ENCODE results near the gene MYO3B. TPM values are rescaled to one million over a fixed set of nuclear protein-coding genes. Genes with fewer than 3 reads are reported as not detected.
"Not testable (repeated sequence)": the region's sequence is repeated elsewhere in the genome, so short reads cannot be mapped to it uniquely, and the experiment has no call there.

Gene MYO3B
- total RNA-seq, 1 donor from 2014 or later, result 0.05 TPM

DNA sequence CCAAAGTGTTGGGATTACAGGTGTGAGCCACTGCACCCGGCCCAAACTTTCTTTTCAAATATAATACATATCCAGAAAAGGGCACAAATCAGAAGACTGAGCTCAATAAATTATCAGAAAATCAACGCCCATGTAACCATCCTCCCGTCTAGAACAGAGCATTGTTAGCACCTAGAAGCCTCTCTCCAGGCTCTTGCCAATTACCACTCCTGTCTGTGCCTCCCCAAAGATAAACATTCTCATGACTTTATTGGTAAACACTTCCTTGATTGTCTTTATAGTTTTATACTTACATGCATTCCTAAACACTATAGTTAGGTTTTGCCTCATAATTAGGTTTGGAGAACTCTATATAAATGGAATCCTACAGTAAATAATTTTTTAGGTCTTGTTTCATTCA, 478.7 kb downstream of the MYO3B start:
- TF ChIP-seq, protein P1, sequence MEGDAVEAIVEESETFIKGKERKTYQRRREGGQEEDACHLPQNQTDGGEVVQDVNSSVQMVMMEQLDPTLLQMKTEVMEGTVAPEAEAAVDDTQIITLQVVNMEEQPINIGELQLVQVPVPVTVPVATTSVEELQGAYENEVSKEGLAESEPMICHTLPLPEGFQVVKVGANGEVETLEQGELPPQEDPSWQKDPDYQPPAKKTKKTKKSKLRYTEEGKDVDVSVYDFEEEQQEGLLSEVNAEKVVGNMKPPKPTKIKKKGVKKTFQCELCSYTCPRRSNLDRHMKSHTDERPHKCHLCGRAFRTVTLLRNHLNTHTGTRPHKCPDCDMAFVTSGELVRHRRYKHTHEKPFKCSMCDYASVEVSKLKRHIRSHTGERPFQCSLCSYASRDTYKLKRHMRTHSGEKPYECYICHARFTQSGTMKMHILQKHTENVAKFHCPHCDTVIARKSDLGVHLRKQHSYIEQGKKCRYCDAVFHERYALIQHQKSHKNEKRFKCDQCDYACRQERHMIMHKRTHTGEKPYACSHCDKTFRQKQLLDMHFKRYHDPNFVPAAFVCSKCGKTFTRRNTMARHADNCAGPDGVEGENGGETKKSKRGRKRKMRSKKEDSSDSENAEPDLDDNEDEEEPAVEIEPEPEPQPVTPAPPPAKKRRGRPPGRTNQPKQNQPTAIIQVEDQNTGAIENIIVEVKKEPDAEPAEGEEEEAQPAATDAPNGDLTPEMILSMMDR (IDR thresholded peaks at IDR 0.05; ENCODE audit: borderline replicate concordance), result no peak
- H3K36me3 ChIP-seq, result no peaks in the 10 kb centered on the region
- no peaks in the 10 kb centered on the region for H3K4me1 ChIP-seq
- no peak overlapping the region for H3K4me3 ChIP-seq
- no peaks in the 10 kb centered on the region for H3K9me3 ChIP-seq (replicated peaks)
- no peaks in the 10 kb centered on the region for H3K27me3 ChIP-seq (ENCODE audit: low read depth)
- no peak overlapping the region for H3K27ac ChIP-seq (replicated peaks)
- intact Hi-C loops (cut with micrococcal nuclease), result no loop called here
- DNase-seq, result no peak

DNA sequence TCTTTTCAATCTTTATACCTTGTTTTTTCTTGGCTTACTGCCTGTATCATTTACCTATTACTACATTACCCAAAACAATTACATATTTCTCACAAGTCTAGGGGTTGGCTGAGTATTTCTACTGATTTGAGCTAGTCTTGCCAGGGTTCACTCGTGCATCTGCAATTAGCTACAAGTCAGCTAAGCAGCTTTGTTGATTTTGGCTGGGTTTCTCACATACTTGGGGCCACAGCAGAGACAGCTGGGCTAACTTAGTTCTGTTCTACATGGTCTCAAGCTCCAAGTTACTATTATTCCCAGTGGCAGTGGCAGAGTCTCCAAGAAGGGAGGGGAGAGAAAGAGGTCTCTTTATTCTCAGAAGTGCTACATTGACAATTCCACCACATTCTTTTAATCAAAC, 482.5 kb downstream of the MYO3B start:
- H3K36me3 ChIP-seq, result no peaks in the 10 kb centered on the region
- intact Hi-C loops (cut with micrococcal nuclease), result no loop called here
- H3K4me3 ChIP-seq, result no peak overlapping the region

DNA sequence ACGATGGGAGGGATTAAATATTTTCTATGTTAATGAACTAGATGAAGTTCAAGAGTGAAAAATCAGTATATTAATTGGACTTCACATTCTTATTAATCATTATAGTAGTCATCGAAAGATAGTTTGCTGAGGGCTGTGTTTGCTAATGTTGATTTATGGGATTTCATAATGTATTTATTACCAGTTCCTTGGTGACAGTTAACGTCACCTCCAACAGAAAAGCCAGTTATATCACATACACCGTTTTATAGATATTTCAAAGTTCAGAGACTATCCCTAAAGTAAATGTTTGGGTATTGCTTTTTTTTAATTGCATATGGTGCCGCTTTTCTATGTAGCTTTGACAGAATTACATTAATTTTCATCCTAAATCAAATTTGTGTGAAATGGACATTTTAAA, 487.8 kb downstream of the MYO3B start:
- Histone ChIP-seq H3K27ac (replicated peaks) (no peak overlapping the region), H3K36me3 (no peaks in the 10 kb centered on the region), H3K4me1 (no peaks in the 10 kb centered on the region), H3K9me3 (replicated peaks) (no peaks in the 10 kb centered on the region), H3K4me3 (no peak overlapping the region), H3K27me3 (ENCODE audit: low read depth) (peaks cover 18% of the 10 kb centered on the region)
- intact Hi-C loops (cut with micrococcal nuclease), result no loop called here
- TF ChIP-seq, protein P1 (IDR thresholded peaks at IDR 0.05; ENCODE audit: borderline replicate concordance), result no peak
- DNase-seq, result no peak

More for the DNA sequence above, 482.5 kb downstream of the MYO3B start:
- H3K27ac ChIP-seq (replicated peaks), result no peak overlapping the region
- no peaks in the 10 kb centered on the region for H3K9me3 ChIP-seq (replicated peaks)
- no peaks in the 10 kb centered on the region for H3K4me1 ChIP-seq
- DNase-seq, result no peak
- TF ChIP-seq, protein P1 (IDR thresholded peaks at IDR 0.05; ENCODE audit: borderline replicate concordance), result no peak
- H3K27me3 ChIP-seq (ENCODE audit: low read depth), result peaks cover 3% of the 10 kb centered on the region

DNA sequence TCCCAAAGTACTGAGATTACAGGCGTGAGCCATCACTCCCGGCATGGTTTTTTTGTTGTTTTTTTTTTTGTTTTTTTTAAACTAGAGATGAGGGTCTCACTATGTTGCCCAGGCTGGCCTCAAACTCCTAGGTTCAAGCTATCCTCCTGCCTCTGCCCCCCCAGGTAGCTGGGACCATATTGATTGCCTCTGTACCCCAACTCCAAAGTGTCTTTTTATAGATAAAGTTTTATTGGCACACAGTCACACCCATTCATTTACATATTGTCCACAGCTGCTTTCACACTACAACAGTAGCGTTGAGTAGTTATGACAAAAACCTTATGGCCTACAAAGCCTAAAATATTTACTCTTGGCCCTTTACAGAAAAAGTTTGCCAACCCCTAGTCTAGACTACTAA, 492.0 kb downstream of the MYO3B start:
- no peaks in the 10 kb centered on the region for H3K4me1 ChIP-seq
- H3K4me3 ChIP-seq, result no peak overlapping the region
- H3K27me3 ChIP-seq (ENCODE audit: low read depth), result peaks cover 15% of the 10 kb centered on the region
- DNase-seq, result no peak
- no peaks in the 10 kb centered on the region for H3K9me3 ChIP-seq (replicated peaks)
- TF ChIP-seq, protein P1 (IDR thresholded peaks at IDR 0.05; ENCODE audit: borderline replicate concordance), result no peak
- no peak overlapping the region for H3K27ac ChIP-seq (replicated peaks)
- intact Hi-C loops (cut with micrococcal nuclease), result no loop called here
- H3K36me3 ChIP-seq, result no peaks in the 10 kb centered on the region

DNA sequence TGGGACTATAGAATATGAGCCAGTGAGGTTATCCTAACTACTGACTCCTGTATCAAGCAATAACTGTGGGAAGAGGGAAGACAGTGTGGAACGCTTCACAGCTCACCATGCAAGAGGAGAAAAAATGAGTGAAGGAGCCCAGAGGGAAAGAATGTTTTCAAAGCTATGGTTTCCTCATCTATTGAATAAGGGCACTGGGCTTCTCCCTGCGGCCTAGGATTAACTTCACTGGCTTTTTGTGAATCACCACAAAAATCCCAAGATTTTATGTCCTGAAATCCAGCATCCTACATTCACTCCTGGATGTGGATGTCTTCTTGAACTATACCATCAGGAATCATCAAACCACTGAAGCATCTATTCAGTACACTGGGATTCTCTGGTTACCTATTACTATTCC, 492.7 kb downstream of the MYO3B start:
- H3K27me3 ChIP-seq (ENCODE audit: low read depth), result peaks cover 15% of the 10 kb centered on the region
- DNase-seq, result no peak
- H3K4me3 ChIP-seq, result no peak overlapping the region
- H3K36me3 ChIP-seq, result no peaks in the 10 kb centered on the region
- no peaks in the 10 kb centered on the region for H3K9me3 ChIP-seq (replicated peaks)
- H3K27ac ChIP-seq (replicated peaks), result no peak overlapping the region
- TF ChIP-seq, protein P1 (IDR thresholded peaks at IDR 0.05; ENCODE audit: borderline replicate concordance), result no peak
- intact Hi-C loops (cut with micrococcal nuclease), result no loop called here
- H3K4me1 ChIP-seq, result no peaks in the 10 kb centered on the region

DNA sequence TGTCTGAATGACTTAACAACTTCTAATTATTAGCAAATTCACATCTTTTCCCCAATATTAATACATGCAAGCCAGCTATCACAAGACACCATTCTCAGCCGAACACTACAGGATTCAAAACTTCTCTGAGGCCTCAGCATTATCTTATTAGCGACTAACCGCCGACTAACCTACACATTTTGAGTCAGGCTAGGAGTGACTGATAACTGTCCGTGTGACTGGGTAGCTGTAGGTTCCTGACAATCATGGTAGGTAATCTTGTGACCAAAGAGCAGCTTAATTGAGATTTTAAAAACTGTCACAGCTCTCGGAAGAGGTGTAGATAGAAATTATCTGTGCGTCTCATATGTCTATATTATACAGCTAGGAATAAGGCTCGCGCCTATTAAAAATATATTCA, 493.1 kb downstream of the MYO3B start:
- Histone ChIP-seq H3K36me3 (no peaks in the 10 kb centered on the region), H3K27me3 (ENCODE audit: low read depth) (peaks cover 15% of the 10 kb centered on the region), H3K4me3 (no peak overlapping the region), H3K4me1 (no peaks in the 10 kb centered on the region), H3K9me3 (replicated peaks) (no peaks in the 10 kb centered on the region), H3K27ac (replicated peaks) (no peak overlapping the region)
- intact Hi-C loops (cut with micrococcal nuclease), result no loop called here
- DNase-seq, result no peak
- TF ChIP-seq, protein P1 (IDR thresholded peaks at IDR 0.05; ENCODE audit: borderline replicate concordance), result no peak

DNA sequence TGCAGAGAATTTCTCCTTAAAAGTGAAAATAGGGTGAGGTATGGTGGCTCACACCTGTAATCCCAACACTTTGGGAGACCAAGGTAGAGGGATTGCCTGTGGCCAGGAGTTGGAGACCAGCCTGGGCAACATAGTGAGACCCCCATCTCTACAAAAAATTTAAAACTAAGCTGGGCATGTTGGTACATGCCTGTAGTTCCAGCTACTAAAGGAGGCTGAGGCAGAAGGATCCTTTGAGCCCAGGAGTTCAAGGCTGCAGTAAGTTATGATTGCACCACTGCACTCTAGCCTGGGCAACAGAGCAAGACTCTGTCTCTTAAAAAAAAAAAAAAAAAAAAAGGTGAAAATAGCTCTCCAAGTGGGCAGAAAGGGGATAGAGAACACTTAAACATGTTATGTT, 496.3 kb downstream of the MYO3B start:
- H3K9me3 ChIP-seq (replicated peaks); H3K27me3 ChIP-seq (ENCODE audit: low read depth); H3K4me3 ChIP-seq; H3K27ac ChIP-seq (replicated peaks); intact Hi-C loops (cut with micrococcal nuclease); DNase-seq; H3K36me3 ChIP-seq; H3K4me1 ChIP-seq: not testable (repeated sequence)
